GM19351 (cell line): ENCODE measurements around the gene FAM50A.
"Not testable (repeated sequence)": the region's sequence is repeated elsewhere in the genome, so short reads cannot be mapped to it uniquely, and the experiment has no call there.

Source experiments
- ATAC-seq: cut with Tn5 transposase; IDR thresholded peaks from one replicate; pipeline ENCODE4 v1.9.1; 2021; ENCODE audit warnings: mild to moderate bottlenecking, moderate library complexity; ENCODE audit not compliant: unreplicated experiment

Gene FAM50A, protein sequence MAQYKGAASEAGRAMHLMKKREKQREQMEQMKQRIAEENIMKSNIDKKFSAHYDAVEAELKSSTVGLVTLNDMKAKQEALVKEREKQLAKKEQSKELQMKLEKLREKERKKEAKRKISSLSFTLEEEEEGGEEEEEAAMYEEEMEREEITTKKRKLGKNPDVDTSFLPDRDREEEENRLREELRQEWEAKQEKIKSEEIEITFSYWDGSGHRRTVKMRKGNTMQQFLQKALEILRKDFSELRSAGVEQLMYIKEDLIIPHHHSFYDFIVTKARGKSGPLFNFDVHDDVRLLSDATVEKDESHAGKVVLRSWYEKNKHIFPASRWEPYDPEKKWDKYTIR

DNA sequence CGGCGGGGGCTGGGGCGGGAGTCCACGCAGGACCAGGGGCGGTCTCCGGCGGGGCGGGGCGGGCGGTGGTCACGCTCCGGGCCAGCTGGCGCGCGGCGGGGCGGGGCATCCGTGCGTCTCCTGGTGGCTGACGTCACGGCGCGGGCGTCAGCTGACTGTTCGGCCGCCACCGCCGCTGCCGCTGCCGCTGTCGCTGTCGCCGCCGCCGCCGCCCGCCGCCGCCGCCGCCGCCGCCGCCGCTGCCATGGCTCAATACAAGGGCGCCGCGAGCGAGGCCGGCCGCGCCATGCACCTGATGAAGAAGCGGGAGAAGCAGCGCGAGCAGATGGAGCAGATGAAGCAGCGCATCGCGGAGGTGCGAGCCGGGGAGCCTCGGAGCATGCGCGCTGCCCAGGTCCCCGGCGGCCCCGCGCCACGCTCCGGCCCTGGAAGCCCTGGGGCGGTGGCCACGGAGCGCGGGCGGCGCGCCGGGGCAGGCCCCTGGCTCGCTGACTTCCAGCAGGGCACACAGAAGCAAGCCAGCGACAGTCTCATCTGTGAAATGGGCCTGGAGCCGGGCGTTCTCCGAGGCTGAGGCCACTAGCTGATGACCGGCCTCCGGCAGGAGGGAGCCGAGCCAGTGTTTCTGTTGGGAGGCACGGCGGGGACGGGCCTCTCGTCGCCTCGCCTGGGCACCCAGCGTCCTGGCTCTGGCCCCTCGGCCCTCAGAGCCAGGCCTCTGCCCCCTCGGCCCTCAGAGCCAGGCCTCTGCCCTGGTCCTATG is at the start of gene FAM50A:
FAM50A (plus strand) TSS at position 150 of the 763 bp plus-strand sequence; CDS start at position 245, 95 bp downstream.
- peak; percentile 82 for ATAC-seq

DNA sequence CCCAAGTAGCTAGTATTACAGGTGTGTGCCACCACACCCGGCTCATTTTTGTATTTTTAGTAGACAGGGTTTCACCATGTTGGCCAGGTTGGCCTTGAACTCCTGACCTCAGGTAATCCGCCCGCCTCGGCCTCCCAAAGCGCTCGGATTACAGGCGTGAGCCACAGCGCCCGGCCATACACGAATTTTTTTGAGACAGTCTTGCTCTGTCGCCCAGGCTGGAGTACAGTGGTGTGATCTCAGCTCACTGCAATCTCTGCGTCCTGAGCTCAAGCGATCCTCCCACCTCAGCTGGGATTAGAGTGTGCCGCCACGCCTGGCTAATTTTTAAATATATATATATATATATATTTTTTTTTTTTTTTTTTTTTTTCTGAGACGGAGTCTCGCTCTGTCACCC is 47.6 kb upstream of the FAM50A start:
- ATAC-seq: not testable (repeated sequence)

DNA sequence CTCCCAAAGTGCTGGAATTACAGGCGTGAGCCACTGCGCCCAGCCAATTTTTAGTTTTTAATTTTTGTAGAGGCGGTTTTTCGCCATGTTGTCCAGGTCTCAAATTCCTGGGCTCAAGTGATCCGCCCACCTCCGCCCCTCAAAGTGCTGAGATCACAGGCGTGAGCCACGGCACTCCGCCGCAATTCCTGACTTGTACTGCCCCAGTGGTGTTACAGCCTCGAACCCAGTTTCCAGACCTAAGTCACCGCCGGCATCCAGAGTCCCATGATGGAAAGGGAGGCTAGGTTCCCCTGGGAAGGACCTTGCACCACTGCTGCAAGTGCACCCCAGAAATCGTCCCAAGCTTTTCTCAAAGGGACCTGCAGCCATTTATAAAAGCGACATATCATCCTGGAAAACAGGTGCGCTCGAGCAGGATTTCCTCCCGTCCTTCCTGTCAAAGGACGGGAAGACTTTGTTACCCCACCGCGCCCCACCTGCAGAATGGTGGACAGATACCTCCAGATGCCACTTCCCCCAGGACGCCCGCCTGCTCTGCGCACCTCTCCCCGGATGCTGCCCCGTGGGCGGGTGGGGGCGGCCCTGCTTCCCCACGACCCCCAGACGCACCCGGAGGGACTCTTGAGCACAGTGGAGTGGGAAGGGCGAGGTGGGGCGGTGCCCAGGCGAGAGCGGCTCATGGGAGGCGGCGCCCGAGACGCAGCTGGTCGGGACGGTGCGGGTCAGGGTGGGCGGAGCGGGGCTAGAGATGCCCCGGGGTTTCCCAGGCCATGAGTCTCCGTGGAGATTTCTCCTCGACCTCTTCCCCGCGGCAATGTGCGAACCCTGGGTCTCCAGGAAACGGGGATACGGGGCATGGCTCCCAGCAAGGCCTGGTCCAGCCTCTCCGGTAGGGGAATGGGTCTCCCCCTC is 46.7 kb upstream of the FAM50A start:
- ATAC-seq: peak; percentile 57

DNA sequence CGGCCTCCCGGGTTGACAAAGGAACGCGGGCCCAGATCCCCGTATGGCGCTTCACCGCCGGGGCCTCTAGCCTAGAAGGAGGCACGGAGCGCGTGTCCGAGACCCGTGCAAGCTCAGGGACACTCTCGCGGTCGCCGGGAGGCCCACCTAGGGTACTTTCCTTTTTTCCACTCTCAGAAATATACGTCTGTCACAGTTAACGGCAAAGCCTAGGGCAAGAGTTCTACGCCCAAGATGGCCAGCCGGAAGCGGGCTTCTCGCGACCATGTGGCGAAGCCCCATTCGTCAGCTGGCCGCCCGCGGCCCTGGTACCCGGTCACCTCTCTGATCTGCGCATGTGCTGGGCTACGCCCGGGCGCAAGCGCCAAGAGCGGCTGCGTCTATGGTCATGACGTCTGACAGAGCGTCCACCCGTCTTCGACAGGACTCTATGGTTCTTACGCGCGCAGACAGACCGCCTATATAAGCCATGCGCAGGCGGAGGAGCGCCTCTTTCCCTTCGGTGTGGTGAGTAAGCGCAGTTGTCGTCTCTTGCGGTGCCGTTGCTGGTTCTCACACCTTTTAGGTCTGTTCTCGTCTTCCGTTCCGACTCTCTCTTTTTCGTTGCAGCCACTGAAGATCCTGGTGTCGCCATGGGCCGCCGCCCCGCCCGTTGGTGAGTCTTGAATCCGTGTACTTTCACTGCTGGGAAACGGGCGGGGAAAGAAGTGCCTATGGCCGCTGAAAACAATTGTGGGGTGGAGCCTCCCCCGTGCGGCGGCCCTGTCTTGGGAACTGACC is 45.9 kb upstream of the FAM50A start, which contains the start of gene RPL10:
RPL10 (plus strand) TSS at position 490 of the 780 bp plus-strand sequence; CDS start at position 633, 143 bp downstream.
- peak; percentile 68 for ATAC-seq

DNA sequence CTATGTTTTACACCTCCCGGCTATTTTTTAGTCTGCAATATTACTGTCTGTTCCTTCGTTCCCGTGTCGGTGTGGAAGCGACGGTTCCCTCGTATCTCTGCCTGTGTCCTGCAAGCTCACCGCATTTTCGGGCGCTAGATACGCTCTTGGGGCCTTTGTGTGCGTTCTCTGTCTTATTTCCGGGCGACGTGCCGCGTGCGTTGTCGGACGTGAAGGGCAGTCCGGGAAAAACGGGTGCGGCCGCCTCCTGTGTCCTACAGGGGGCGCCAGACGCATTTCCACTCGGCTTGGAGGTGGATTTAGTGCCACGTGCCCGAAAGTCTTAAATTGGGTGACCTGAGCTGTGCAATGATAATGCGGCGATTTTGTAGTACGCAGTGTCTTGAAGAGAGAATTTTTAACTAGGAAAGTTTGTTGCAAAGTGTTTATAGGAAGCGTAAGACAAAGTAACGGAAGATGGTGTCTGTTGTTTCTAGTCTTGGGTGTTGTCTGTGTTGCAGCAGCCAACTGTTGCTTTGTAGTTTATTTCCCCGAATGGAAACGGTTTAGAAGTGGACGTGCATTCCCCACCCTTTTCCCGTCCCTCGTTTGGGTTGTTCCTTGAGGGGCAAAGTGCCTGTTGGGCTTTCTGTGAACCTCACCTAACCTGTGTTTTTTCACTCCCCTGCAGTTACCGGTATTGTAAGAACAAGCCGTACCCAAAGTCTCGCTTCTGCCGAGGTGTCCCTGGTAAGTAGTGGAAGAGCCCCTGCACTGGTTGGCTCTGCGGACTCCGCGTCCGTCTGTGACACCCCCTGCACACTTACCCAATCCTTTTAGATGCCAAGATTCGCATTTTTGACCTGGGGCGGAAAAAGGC is 45.0 kb upstream of the FAM50A start:
- no peak for ATAC-seq

DNA sequence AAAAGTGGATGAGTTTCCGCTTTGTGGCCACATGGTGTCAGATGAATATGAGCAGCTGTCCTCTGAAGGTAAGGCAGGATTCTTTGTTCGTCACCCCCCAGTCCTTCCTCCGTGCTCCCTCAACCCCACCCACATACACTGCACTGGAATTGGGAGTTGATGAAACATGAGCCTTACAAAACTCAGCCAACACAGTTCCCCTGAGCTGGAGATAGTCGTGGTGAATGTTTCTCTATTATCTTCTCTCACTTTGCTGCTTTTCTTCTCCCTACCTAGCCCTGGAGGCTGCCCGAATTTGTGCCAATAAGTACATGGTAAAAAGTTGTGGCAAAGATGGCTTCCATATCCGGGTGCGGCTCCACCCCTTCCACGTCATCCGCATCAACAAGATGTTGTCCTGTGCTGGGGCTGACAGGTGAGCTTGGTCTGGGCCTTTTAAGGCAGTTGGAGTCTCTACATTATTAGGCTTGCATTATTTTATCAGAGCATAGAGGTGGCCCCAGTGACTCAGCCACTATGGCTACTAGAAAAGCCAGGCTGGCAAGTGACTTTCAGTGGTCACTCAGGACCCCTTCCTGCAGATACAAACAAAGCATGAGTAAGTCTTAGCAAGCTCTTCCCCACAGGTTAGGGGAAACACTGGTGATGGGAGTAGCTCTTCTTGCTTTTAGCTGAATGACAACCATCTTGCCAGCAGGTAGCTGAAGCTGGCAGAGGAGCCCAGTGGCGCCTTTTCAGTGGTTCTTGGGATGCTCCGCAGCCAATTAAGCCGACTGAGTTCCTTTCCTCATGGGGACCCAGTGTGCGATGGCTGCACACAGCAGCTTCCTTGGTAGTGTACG is 44.2 kb upstream of the FAM50A start:
- ATAC-seq: no peak

DNA sequence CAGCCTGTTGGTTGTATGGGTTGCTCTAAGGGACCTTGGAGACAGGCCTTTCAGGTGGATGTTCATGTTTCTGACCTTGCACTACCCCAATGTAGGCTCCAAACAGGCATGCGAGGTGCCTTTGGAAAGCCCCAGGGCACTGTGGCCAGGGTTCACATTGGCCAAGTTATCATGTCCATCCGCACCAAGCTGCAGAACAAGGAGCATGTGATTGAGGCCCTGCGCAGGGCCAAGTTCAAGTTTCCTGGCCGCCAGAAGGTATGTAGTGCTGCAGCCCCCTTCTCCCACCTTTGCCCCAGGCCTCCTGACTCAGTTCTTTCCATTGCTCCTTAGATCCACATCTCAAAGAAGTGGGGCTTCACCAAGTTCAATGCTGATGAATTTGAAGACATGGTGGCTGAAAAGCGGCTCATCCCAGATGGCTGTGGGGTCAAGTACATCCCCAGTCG is 43.5 kb upstream of the FAM50A start:
- ATAC-seq: not testable (repeated sequence)

DNA sequence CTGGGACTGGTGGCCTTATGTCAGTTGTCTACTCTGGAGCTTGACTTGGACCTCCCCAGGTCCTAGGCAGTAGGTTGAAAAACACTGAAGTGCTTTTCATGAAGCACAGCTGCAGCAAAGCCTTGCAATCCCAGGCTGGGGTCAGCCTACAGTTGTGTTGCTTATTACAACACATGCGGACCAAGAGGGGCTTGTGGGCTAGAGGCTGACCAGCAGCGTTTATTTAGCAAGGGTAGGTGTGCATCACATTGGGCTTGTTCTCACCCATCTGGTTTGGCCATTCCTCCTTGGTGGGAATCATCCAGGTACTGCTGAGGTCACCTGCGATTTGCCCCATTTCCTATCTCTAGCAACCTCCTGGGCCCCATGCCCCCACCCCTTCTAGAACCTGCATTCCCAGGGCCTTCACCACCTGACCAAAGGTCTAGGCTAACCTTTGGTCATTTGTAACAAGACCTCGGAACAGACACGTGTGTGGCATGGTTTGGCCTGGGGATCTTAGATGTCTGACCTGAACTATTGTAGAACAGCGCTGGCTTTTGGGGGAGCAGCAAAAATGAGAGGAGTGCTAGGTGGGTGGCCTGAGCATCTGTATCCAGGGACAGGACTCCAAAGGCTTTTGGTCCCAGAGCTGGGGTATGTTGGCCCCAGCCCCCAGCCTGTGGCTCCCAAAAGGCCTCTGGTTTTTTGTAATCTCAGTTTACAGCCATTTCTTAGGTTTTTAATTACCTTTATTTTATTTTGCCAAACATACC is 42.7 kb upstream of the FAM50A start:
- no peak for ATAC-seq

DNA sequence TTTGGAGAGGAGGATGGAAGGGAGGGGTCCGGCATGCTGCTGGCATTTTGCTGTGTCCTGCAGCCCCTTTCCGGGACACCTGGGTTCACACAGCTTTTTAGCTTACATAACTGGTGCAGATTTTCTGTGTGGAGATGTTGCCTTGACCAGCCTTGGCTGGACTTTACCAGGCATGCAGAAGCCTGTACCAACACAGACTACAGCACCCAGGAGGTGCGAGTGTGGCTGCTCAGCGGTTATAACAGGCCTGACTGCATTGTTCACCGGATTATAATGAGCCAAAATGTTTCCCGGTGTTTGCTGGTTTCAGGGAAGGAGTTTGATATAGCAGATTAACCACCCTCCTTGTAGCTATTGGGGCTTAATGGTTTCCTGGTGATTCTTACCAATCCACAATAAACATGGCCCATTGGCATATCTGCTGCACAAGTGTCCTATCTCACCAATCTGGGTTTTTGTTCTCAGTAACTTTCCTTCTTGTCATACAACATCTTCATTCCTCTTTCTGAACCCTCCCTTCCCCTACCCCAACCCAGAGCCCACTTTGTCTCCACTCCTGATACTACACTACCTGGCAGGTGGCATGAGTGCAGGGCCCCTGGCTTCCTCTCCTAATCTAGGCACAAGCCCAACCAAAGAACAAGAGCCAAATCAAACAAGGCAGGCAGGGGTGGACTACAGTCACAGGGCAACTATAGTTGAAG is 41.9 kb upstream of the FAM50A start:
- ATAC-seq: no peak

DNA sequence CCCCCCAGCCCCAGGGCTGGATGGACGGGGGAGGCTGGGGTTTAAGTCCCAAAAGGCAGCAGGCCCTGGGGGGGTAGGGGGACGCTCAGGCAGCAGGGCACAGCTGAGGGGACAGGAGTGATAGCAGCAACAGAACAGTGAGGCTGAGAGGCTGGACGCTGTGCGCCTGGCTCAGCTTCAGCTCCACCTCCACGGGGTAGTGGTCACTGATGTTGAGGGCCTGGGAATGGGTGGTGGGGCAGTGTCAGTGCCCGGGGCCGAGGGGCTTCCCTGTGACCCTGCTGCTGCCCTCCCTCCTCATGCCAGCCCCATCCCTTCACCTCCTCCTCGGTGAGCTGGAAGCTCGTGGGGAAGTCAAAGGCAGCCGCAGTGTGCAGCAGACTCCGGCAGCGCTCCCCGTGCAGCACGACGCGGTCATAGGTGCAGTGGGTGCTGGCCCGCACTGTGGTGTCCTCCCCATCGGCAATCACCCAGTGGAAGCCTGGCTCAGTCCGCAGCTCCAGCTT is 41.3 kb upstream of the FAM50A start:
- ATAC-seq: no peak

DNA sequence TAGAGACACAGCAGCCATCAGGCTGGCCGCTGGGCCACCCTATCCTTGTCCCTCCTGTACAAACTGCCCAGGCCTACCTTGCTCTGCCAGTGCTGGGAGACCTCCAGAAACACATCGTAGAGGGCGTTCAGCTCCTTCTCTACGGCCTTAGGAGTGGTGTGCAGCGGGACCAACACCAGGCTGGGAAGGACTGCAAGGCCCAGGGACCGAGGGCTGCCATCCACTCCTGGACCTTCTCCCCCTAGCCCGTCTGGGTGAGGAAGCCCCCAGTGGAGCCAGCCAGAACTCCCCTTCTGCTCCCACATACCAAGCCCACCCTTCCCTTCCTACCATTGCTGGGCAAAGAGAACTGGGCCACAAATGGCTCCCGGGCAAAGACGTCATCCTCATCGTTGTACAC is 40.7 kb upstream of the FAM50A start:
- no peak for ATAC-seq

DNA sequence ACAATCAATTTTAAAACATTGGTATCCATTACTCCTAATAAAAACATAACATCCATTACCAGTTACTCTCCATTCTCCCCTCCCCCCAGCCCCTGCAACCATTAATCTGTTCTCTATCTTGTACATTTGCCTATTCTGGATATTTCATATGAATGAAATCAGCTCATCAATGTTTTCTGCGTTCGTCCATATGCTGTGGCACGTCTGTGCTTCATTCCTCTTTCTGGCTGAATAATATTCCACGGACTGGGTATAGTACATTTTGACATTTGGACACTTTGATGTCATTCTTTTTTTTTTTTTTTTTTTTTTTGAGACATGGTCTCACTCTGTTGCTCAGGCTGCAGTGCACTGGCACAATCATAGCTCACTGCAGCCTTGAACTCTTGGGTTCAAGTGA is 40.1 kb upstream of the FAM50A start:
- no peak for ATAC-seq

DNA sequence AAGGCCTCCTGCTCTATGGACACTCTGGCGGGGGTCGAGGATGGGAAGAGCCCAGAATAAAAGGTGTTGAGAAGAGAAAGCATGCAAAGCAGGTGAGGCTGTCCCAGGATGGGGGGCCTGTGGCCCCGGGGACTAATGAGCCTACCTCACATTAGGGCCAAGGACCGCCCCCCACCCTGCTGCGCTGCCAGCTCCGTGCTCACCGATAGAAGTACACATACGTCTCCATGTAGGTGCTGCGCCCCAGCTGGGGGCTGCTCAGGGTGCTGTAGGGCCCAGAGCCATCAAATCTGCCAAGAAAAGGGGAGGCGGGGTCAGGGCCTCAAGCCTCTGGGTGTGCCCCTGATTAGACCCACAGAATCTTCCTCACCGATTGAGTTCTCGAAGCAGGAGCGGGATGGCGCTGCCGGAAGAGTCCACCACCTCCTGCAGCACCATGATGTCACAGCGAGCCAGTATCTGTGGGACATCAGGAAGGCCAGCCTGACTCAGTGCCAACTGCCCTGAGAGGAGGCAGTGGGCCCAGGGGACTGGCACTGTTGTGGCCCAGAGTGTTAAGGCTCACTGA is 39.2 kb upstream of the FAM50A start:
- ATAC-seq: no peak

DNA sequence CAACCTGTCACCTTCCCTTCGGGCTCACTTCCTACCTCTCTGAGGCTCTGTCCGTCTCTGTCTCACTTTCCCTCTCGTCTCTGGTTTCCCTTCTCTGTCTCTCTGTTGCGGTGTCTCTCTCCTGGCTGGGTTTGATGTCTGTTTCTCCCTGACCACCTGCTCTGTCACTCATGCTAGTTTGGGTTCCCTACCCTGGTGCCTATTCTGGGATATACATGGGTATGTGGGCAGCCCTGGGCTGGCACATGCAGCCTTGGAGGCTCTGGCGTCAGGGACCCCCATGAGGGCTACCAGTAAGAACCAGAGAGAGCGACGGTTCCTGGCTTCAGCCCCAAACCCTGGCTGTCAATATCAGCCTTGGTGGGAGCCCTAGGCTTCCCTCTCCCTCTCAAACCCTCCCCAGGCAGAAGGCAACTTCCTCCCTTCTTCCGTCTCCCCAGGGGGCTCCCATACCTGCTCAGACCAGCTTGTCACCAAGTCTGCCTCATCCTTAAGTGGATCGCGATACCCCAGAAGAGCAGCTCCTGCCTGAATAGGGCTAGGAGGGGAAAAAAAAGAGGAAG is 35.2 kb upstream of the FAM50A start:
- ATAC-seq: peak; percentile 7

DNA sequence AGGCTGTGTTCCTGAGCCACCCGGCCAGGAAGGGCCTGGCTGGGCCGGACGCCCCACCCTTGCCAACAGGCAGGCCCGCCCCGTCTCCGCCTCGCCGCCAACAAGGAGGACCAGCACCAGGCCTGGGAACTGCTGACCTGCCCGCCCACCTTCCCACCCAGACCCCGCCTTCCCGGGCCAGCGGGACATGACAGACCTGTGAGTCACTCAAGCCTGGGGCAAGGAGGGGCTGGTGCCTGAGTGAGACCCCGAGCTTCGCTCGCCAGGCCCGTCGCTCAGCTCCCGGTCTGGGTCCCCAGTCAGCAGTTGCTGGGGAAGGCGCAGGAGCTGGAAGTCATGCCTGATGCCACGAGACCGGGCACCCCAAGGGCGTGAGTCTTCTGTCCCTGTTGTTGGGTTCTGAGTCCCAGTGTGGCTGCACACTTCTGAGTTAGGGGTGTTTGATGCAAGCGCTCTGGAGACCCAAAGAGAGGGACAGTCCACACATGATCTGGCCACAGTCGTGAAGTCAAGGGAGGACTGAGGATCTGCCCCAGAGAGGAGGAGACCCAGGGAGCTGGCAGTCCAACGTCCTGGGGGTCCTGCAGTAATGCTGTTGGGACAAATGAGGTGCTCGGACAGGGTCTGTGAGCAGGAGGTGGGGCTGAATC is 34.6 kb upstream of the FAM50A start, which contains the start of gene DNASE1L1:
DNASE1L1 (minus strand) TSS at position 33 of the 650 bp plus-strand sequence. CDS start 3,686 bp downstream, outside the sequence.
- ATAC-seq: peak; percentile 48

DNA sequence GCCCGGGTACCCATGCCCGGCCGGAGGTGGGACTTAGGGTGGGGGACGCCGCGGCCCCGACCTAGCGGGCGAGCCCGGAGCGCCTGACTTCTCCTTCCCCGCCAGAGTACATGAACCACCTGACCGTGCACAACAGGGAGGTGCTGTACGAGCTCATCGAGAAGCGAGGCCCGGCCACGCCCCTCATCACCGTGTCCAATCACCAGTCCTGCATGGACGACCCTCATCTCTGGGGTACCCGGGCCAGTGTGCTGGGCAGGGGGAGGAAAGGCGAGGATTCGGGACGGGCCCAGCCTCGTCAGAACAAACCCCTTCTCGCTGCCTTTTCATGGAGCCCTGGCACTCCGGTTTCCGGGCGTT is 32.0 kb upstream of the FAM50A start:
- ATAC-seq: peak; percentile 56
